NCI-H1105 treated with DMSO at 0.1 percent for 48 hours (cell line): Measurements from ENCODE around the gene CFAP161.

Experiments
- DNase-seq: peaks from one replicate; lab custom pipeline; 2025; lab: John Stamatoyannopoulos, UW

CFAP161 gene, protein sequence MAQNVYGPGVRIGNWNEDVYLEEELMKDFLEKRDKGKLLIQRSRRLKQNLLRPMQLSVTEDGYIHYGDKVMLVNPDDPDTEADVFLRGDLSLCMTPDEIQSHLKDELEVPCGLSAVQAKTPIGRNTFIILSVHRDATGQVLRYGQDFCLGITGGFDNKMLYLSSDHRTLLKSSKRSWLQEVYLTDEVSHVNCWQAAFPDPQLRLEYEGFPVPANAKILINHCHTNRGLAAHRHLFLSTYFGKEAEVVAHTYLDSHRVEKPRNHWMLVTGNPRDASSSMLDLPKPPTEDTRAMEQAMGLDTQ

DNA sequence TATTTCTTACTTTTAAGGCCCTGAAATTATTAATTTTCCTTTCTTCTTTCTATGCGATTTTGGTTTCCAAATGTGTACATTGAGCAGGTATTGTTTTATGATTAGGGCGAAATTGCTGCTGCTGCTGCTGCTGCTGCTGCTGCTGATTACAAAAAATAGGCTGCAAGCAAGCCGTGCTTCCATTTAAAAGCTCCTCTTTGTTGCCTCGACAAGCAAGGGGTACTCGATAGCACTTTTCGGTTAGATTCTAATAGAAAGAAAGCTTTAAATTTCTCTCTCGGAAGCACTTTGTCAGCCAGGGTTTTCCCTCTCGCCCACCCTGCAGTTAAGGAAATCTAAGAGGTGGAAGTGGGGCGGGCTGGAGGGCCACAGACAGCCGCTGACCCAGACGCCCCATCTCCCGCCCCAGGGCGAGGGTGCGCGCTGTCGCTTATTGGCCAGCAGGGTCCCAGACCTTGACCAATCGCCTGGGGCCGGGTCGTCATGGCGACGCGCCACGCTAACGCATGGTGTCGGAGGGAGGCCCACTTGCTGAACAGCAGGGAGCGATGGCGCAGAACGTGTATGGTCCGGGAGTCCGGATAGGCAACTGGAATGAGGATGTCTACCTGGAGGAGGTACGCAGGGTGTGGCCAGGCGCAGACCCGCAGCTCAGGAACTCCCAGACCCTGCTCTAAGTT, at the start of gene CFAP161:
TSS of gene CFAP161 (plus strand) at position 489 of the 680 bp plus-strand sequence. CDS start at position 549, 60 bp downstream.
- DNase-seq, result peak; percentile 72

GRCh38 chr15:81084716-81085115, 49.4 kb upstream of the CFAP161 start:
- DNase-seq, result no peak

- DNase-seq, result no peak
These were observed 48.9 kb upstream of the CFAP161 start for GRCh38 chr15:81085213-81085612.

DNA sequence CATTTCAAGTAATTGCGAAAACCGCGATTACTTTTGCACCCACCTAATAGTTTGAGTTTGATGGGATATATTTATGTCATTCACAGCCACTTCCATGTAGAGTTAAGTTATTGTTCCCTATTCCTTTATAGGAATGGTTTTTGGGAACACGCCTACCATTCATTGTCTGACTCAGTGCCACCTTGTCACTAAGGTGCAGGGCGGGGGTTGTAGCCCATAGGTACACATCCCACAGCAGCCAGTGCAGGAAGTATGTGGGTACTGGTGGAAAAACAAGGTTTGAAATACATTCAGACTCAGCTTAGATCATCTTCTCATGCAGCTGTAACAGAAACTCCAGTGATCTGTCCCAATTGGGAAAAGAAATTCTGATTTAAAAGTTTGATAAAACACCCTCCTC, 48.2 kb upstream of the CFAP161 start:
- no peak for DNase-seq

GRCh38 chr15:81087066-81087465, 47.0 kb upstream of the CFAP161 start:
- no peak for DNase-seq

DNA sequence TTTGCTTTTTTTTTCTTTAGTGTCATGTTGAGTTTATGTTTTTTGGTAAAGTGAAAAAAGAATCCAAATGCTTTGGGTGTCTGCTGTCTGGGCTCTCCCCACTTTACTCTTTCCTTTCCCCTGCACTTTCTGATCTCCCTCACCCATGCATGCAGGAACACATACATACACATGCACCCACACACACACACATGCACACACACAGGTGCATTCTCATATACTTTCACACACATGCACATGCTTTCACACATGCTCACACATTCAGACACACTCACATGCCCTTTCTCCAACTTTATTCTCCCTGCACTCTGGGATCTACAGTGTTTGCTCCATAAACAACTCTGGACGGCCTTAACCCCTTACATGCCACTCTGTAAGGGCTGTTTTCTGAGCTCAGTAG, 46.4 kb upstream of the CFAP161 start:
- no peak for DNase-seq

GRCh38 chr15:81088470-81089013, 45.5 kb upstream of the CFAP161 start:
- no peak for DNase-seq

DNA sequence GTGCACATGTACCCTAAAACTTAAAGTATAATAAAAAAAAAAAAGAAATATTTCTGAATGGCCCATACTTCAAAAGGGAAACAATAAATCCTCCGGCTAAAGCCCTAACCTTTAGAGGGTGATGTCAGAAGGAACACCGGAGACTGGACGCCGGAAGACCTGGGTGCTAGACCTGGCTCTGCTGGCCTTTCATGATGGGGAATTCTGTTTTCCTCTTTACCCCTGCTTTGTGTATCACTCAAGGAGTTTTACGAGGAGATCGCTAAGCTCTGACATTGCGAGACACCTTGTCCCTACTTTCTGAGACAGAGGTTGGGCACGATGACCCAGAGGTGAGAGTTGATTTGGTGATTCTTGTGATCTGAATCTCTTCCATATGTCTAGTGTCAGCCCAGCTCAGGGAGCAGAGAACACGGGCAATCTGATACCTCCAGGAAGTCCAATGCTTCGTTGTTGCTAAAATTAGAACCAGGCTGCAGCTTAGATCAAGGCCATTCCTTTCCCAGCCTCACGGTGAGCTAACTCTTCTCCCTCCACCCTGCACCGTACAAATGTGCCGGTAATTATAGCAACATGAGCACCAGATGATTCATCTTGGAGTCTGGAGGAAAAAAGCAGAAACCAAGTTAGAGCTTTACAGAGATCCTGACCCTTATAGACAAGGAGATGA, 42.0 kb upstream of the CFAP161 start:
- no peak for DNase-seq

- no peak for DNase-seq
These were observed 41.5 kb upstream of the CFAP161 start for GRCh38 chr15:81092559-81092902.

DNA sequence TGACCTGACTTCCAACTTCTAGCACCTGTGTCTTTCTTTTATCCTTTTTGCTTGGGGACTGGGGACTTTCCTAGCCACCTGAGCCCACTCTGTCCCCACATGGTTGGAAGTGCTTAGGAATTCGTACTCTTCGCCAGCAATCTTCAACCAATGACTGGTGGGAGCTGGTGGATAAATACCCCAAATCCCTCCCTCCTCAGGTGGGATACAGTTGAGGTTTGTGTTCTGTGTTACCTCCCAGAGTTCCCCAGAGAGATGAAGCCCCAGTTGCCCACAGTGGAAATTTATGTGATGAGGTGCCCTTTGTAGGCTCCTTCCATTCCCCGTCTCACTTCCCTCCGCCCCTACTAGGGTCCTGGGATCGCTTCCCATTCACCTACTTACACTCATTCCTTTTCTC, 40.1 kb upstream of the CFAP161 start:
- DNase-seq, result no peak

DNA sequence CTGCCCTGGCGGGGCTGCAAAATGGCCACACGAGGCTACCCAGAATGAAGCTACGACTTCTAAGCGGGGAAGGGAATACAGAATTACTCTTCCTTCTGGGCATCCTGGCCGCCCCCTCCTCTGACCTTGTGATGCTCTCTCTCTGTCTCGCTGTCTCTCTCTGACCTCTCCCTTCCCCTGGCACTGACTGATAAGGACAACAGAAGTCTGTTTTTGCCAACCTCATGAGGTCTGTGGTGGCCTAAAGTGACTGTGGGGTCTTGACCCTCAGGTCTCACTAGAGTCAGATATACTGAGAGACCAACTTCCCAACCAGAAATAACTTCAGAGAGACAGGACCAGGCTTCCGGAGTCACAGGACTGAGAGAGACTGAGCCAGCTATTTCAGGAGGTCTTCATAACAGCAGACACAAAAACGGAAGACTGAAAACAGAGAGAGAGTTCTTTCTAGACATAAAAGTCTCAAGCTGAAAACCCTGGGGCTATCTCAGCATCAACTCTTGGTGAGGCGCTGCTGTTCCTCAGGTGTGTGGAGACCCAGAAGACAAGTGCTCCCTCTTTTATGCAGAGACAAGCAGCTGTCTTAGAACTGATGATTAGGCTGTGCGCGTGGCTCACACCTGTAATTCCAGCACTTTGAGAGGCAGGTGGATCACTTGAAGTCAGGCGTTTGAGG, 38.2 kb upstream of the CFAP161 start:
- no peak for DNase-seq

DNA sequence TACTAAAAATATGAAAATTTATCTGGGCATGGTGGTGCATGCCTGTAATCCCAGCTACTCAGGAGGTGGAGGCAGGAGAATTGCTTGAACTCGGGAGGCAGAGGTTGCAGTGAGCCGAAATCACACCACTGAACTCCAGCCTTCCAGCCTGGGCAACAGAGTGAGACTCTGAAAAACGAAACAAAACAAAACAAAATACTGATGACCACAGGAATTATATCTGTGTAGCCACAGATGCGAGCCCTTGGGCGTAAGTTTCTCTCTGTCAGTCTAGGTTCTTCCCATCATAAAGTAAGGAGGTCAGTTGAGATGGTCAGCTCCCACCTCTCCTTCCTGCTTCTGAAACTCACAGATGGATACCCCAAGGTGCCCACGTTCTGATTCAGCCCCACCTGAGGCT, 37.7 kb upstream of the CFAP161 start:
- DNase-seq, result no peak

DNA sequence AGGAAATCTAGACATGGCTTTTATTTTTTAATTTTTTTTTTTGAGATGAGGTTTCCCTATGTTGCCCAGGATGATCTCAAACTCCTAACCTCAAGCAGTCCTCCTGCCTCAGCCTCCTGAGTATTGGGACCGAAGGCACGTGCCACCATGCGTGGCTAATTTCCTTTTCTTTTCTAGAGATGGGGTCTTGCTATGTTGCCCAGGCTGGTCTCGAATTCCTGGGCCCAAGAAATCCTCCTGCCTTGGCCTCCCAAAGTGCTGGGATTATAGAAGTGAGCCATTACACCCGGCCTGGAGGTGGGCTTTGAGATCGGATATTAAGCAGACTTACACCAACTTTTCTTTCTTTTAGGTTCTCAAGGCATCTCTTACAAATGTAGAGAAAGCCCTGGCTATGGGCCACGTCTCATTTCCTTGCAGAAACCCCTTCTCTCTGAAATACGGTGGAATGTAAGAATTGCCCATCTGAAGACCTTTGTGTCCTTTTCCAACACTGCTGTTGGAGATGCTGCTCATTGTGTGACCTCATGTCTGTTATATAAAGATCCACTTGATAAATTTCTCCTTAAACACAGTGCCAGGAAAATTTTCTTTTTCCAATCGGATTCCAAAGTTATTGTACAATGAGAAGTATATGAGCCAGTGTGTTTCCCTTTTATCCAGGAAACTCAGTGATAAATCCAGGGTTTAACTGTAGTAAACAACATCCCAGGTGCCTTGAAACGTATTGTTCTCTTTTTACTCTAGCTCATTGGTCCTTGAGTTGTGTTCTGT, 36.8 kb upstream of the CFAP161 start:
- no peak for DNase-seq

DNA sequence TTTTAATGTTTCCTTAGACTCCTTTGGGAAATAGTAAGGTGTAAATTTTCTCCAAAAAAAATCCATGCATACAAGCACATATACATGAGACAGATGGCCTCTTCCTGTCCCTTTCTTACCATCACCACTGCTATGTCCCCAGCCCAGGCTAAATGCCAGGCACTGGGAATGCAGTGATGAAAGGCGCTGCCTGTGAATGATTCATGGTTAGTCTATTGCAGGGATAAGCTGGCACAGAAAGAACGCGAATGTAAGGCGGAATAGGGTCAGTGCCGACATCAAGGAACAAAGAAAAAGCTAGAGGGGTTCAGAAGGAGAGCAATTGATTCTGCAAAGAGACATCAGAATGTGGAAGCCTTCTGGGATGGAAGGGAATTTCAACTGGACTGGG, 36.2 kb upstream of the CFAP161 start:
- no peak for DNase-seq

DNA sequence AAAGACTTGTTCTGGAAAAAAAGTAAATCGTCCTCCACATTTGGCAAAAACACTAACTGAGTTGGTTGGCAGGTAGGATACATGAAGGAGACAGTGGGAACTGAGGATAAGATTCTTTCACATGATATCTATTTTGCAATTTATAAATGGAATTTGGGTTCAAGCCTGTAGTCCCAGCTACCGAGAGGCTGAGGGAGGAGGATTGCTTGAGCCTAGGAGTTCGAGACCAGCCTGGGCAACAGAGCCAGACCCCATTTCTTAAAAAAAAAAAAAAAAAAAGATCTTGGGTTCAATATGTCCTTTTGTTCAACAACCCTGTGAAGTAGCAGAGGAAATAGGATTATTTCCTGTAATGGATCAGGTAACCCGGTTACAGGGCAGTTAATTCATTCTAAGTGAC, 35.7 kb upstream of the CFAP161 start:
- no peak for DNase-seq

GRCh38 chr15:81098861-81099651, 35.0 kb upstream of the CFAP161 start:
- no peak for DNase-seq

GRCh38 chr15:81101894-81102815, 31.9 kb upstream of the CFAP161 start:
- DNase-seq, result no peak

DNA sequence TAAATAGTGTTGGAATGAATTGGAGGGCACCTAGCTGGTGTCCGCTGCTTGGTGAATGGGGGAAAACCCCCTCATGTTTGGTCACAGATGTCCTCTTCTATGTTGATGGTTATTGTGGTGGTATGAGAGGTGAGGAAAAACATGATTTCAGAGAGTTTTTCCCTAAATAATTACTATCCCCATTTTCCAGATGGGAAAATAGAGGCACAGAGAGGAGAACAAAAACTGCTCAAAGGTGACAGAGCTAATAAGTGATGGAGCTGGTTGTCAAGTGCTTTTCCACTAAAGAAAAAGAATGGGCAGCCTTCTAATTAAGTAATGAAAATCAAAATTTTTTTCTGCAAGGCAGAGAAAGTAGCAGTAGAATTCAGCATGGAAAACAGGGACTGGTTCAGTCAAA, 30.2 kb upstream of the CFAP161 start:
- DNase-seq, result no peak

DNA sequence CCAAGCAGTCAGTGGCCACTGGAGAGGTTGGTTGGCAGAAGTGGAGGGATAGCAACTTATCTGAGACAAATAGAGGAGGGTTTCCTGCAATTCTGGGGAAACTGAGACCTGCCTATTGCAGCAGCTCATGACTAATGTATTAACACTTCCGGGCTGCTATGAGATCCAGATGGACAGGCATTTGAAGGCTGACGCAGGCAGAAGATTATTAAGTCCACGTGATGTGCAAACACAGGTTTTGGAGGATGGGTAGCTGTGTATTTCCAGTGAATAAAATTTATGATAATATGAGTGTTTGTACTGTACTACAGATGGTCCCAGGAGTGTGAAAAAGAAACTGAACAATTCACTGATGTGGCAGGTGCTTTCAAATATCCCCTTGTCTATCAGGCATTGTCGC, 28.5 kb upstream of the CFAP161 start:
- DNase-seq, result no peak

DNA sequence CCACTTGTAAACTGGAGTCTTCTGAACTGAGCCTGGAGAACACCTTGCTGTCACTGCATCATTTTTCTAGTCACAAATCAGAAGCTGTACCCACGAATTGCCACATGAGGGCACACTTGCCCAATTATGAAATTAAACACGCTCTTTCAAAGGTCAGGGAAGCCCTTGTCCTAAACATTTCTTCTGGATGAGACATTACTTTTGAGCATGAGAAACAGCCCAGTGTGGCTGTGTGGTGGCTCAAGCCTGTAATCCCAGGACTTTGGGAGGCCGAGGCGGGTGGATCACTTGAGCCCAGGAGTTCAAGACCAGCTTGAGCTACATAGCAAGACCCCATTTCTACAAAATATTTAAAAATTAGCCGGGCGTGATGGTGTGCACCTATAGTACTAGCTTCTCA, 27.5 kb upstream of the CFAP161 start:
- DNase-seq, result peak; percentile 8
